GM15510 (cell line): Measurements from ENCODE around the gene HSD11B2.

ENCODE experiments used
- POLR2A ChIP-seq: IDR thresholded peaks from 3 replicates; pipeline ENCODE4 v1.6.1; 2011; ENCODE audit warnings: borderline replicate concordance; ENCODE audit not compliant: insufficient read length; ENCODE audit errors: extremely low read depth

Gene HSD11B2

GRCh38 chr16:67437513-67437912, 6.6 kb downstream of the HSD11B2 start:
- TF ChIP-seq POLR2A = no peak

GRCh38 chr16:67438098-67438791, 7.3 kb downstream of the HSD11B2 start:
- no peak for TF ChIP-seq POLR2A

GRCh38 chr16:67438824-67439393, 8.0 kb downstream of the HSD11B2 start:
- no peak for TF ChIP-seq POLR2A

DNA sequence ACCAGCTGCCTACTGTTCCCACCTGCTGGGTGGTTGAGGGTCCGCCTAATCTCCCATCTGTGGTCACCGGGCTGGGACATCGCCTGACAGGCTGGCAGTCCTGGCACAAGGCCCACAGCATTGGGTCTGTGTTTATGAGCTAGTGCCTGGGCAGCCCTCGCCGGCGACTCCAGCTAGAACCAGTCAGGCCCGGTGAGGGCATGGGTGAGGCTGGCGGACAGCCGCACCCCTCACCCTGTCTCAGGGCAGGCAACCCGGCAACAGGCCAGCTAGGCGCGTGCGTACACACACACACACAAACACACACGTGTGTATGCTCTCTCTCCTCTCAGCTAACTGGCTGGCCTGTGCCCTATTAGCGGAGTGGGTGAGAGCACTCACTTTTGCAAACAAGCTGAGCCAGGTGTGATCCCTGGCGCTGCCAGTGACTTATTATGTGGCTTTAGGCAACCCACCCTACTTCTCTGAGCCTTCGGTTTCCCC, 10.4 kb downstream of the HSD11B2 start:
- TF ChIP-seq POLR2A = no peak

DNA sequence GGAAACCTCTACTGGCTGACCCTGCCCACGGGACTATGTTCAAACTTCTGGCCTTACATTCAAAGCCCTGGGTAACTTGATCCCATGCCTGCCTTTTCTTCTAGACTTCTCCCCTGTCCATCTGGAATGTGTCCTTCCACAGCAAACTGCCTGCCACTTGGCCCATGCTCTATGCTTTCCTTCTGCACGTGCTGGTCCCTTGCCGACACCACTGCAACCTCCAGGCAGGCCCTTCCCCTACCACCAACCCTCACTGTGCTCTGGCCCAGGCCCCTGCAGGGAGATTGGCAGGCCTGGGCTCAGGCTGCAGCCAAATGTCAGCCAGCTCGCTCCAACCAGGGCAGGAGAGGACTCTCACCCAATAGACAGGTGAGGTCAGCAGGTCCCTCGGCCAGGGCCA, 11.0 kb downstream of the HSD11B2 start:
- TF ChIP-seq POLR2A = no peak

DNA sequence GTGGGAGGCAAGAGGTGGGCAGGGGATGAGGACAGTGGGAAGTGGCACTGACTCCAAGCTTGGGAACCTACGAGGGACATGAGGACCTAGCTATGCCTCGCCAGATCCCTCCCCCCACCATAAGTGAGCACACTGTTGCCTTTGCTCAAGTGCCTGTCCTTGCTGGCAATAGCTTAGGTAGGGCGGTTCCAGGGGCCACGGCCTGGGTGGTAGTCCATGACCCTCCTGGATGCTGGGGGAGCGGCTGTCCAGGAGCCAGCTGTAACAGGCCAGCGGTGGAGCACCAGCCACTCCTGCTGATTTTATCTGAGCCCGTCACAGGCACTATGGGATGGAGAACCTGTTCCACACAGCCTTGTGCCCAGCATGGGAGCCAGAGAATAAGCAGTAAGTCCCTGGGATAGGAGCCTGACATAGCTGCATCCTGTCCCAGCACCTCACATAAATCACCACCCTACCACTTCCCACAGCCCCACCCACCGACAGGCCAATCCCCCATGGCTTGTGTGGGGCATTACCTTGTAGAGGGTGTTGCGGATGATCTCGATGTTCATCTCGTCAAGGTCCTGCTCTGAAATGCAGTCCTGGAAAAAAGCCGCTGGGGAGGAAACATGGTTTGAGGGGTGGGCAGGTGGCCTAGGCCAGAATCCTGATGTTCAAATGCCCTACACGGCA, 11.8 kb downstream of the HSD11B2 start:
- TF ChIP-seq POLR2A = no peak

GRCh38 chr16:67443265-67443664, 12.3 kb downstream of the HSD11B2 start:
- no peak for TF ChIP-seq POLR2A

- TF ChIP-seq POLR2A = no peak
Measured at GRCh38 chr16:67444259-67445125, 13.6 kb downstream of the HSD11B2 start.

- TF ChIP-seq POLR2A = no peak
Measured at GRCh38 chr16:67445126-67445426, 14.2 kb downstream of the HSD11B2 start.

DNA sequence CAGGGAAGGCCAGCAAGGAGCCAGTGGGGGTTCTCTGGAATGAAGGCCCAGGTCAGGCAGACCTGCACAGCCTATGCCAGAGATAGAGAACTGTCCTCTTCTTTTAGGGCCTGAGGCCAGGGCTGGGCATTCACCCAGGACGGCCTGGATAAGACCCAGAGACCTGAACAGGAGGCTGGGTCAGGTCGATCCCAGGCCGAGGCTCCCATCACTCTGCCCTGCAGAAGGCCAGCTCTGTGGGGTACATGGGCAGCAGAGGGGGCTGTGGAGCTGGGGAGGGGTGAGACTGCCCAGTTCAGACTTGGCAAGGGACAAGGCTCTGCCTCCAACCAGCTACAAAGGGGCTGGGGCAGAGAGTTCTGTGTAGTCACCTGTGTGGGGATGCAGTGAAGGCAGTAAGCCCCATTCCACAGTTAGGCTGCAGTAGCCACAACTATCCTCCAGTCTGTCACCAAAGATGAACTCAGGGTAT, 14.6 kb downstream of the HSD11B2 start:
- TF ChIP-seq POLR2A = no peak

GRCh38 chr16:67445913-67446907, 15.3 kb downstream of the HSD11B2 start:
- no peak for TF ChIP-seq POLR2A

GRCh38 chr16:67446968-67447507, 16.1 kb downstream of the HSD11B2 start:
- no peak for TF ChIP-seq POLR2A

DNA sequence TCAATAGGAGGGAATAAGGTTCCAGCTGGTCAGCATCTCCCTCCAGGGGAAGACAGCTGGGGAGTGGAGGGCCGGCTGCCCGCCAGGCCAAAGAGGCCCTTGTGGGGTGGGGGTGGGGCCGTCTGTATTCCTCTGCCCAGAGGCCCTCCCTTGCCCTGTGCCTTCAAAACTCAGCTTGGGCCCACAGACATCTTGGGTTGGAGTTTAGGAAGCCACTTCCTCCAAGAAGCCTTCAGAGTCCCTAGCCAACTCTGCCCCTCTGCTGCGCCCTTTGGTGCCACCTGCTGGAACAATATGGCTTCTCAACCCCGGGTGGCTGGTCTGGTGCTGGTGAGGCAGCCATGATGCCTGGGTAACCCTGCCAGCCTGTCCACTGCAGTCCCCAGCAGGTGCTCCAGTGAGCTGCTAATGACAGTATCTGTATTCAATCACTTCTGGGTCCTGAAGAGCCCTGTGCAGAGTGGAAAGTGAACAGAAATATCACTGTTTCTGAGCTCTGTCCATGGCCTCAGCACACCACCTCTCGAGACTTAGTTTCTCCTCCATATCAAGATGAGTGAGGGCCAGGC, 16.7 kb downstream of the HSD11B2 start:
- TF ChIP-seq POLR2A = no peak
